ENCODE measurements around the gene BTBD16. TPM values are rescaled to one million over a fixed set of nuclear protein-coding genes. Genes with fewer than 3 reads are reported as not detected.

Gene BTBD16
- total and polyA plus RNA-seq, 3 donors from 2014 or later, result 4.9 to 21.3 (median 5.3) TPM

DNA sequence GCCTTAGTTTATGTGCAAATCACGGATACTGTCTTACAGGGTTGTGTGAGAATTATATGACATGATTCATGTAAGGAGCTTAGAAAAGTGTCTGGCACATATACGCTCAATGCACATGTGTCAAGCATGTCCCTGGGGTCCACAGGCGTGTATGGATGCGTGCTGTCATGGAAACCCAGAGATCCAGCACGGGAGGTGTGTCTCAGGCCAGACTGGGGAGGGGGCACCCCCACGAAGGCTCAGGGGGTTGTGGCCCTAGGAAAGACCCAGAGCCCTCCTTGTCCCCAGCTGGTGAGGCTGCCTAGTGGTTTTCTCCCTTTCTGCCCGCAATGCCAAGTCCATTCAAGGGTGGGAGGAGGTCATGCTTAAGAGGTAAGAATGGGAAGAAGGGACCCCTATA is 9.1 kb downstream of the BTBD16 start:
- no peaks in the 10 kb centered on the region for H3K36me3 ChIP-seq (ENCODE audit: low read depth, missing control alignments)
- TF ChIP-seq, protein P1, sequence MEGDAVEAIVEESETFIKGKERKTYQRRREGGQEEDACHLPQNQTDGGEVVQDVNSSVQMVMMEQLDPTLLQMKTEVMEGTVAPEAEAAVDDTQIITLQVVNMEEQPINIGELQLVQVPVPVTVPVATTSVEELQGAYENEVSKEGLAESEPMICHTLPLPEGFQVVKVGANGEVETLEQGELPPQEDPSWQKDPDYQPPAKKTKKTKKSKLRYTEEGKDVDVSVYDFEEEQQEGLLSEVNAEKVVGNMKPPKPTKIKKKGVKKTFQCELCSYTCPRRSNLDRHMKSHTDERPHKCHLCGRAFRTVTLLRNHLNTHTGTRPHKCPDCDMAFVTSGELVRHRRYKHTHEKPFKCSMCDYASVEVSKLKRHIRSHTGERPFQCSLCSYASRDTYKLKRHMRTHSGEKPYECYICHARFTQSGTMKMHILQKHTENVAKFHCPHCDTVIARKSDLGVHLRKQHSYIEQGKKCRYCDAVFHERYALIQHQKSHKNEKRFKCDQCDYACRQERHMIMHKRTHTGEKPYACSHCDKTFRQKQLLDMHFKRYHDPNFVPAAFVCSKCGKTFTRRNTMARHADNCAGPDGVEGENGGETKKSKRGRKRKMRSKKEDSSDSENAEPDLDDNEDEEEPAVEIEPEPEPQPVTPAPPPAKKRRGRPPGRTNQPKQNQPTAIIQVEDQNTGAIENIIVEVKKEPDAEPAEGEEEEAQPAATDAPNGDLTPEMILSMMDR (IDR thresholded peaks at IDR 0.05), result no peak
- no peak for TF ChIP-seq POLR2A (IDR thresholded peaks at IDR 0.05)
- H3K9me3 ChIP-seq, result no peaks in the 10 kb centered on the region
- intact Hi-C loops (cut with DNase I; ENCODE audit: low total_unique reads), result no loop called here
- H3K27ac ChIP-seq, result no peak overlapping the region
- no peak overlapping the region for H3K4me3 ChIP-seq
- H3K27me3 ChIP-seq, result no peaks in the 10 kb centered on the region
- no peaks in the 10 kb centered on the region for H3K4me1 ChIP-seq
- DNase-seq, result no peak
- 80 to 86% methylated on average over 7 of the region's 7 CpGs for WGBS, 2 donors

DNA sequence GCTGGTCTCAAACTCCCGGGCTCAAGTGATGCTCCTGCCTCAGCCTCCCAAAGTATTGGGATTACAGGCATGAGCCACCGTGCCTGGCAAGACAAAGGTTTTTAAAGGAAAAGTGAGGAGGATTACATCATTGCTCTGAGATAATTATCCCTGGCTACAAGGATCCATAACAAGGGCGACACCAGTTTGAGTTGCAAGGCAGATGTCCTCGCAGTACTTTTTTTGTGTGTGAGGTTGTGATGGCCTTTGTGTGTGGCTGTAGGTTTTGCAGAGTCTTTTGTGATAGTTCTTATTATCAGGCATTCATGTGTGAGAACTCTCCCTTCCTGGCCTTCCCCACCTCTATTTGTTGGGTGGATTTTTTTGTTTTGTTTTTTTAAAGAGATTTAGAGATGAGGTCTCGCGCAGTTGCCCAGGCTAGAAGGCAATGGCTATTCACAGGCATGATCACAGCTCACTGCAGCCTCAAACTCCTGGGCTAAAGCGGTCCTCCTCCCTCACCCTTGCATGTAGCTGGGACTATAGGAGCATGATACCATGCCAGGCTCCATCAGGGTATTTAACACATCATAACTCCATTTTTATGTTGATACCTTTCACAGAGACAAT is 10.0 kb downstream of the BTBD16 start:
- Histone ChIP-seq H3K27me3 (no peaks in the 10 kb centered on the region), H3K4me3 (no peak overlapping the region), H3K27ac (no peak overlapping the region), H3K4me1 (no peaks in the 10 kb centered on the region), H3K9me3 (no peaks in the 10 kb centered on the region), H3K36me3 (ENCODE audit: low read depth, missing control alignments) (no peaks in the 10 kb centered on the region)
- whole genome bisulfite sequencing, 2 donors, result 93 to 96% methylated on average over 7 of the region's 7 CpGs
- intact Hi-C loops (cut with DNase I; ENCODE audit: low total_unique reads), result no loop called here
- TF ChIP-seq, protein P1 (IDR thresholded peaks at IDR 0.05), result no peak
- no peak for TF ChIP-seq POLR2A (IDR thresholded peaks at IDR 0.05)
- DNase-seq, result no peak

DNA sequence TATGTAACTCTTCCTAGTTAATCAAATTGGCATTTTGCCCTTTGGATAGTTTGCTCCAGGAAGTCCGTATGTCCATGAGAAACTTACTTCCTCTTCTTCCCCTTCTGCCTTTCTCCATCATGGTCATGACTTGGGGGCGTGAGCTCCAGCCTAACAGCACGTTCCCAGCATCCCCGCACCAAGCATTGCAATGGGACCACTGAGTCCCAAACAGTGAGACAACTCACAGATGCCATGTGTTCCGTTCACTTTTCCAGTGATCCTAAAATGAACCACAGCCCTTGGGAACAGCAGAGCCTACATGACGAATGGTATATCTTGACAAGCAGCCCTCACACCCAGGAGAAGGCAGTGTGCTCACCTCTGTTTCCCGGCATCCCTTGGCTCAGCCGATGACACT is 10.7 kb downstream of the BTBD16 start:
- WGBS, 2 donors, result 86 to 93% methylated on average over 8 of the region's 8 CpGs

DNA sequence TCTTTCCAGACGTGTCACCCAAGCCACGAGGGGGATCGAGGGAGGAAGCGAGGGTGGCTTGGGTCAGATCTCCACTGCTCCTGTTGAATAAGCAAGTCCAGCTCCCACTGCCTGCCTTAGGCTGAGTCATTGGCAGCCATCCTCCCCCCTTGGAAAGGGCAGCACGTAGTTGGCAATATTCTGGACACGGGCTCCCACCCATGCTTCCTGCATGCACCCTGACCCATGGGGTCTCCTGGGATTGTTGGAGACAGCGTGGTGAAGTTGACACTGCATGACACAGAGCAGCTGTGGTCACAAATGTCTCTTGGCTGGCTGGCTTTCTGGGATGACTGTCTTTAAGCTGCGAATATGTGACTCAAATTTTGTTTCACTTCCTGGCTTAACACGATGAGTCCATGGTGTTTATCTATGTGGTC is 11.2 kb downstream of the BTBD16 start:
- H3K27ac ChIP-seq, result no peak overlapping the region
- H3K4me1 ChIP-seq, result no peaks in the 10 kb centered on the region
- 80 to 87% methylated on average over 9 of the region's 9 CpGs for WGBS, 2 donors
- H3K4me3 ChIP-seq, result no peak overlapping the region
- no peaks in the 10 kb centered on the region for H3K27me3 ChIP-seq
- no peaks in the 10 kb centered on the region for H3K9me3 ChIP-seq
- intact Hi-C loops (cut with DNase I; ENCODE audit: low total_unique reads), result no loop called here
- no peak for DNase-seq
- no peaks in the 10 kb centered on the region for H3K36me3 ChIP-seq (ENCODE audit: low read depth, missing control alignments)
- TF ChIP-seq, protein P1 (IDR thresholded peaks at IDR 0.05), result no peak
- TF ChIP-seq POLR2A (IDR thresholded peaks at IDR 0.05), result no peak

More for the DNA sequence above, 10.7 kb downstream of the BTBD16 start:
- intact Hi-C loops (cut with DNase I; ENCODE audit: low total_unique reads), result no loop called here
- Histone ChIP-seq H3K4me3 (no peak overlapping the region), H3K27me3 (no peaks in the 10 kb centered on the region), H3K36me3 (ENCODE audit: low read depth, missing control alignments) (no peaks in the 10 kb centered on the region), H3K9me3 (no peaks in the 10 kb centered on the region), H3K27ac (no peak overlapping the region), H3K4me1 (no peaks in the 10 kb centered on the region)
- TF ChIP-seq POLR2A (IDR thresholded peaks at IDR 0.05), result no peak
- TF ChIP-seq, protein P1 (IDR thresholded peaks at IDR 0.05), result no peak
- DNase-seq, result no peak

DNA sequence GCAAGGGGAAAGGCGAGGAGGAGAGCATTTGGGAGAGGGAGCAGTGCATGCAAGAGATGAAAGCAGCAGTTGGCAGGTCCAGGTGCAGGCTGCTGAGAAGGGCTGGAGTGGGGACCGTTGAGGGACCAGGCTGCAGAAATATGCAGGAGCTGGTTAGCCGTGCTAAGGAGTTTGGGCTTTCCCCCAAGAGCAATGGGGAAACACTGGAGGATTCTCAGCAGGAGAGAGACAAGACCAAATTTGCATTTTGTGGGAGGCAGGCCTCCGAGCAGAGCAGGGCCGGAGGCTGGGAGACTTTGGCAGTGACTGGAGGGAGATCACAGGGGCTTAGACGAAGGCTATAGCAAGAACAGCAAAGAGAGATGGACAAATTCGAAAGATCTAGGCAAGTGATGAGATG is 11.8 kb downstream of the BTBD16 start:
- WGBS, 2 donors, result 82 to 87% methylated on average over 7 of the region's 7 CpGs

More for the DNA sequence above, 11.8 kb downstream of the BTBD16 start:
- no peak overlapping the region for H3K27ac ChIP-seq
- intact Hi-C loops (cut with DNase I; ENCODE audit: low total_unique reads), result no loop called here
- TF ChIP-seq, protein P1 (IDR thresholded peaks at IDR 0.05), result no peak
- no peak for TF ChIP-seq POLR2A (IDR thresholded peaks at IDR 0.05)
- no peaks in the 10 kb centered on the region for H3K27me3 ChIP-seq
- H3K4me1 ChIP-seq, result no peaks in the 10 kb centered on the region
- no peak overlapping the region for H3K4me3 ChIP-seq
- no peaks in the 10 kb centered on the region for H3K9me3 ChIP-seq
- H3K36me3 ChIP-seq (ENCODE audit: low read depth, missing control alignments), result no peaks in the 10 kb centered on the region
- no peak for DNase-seq

Measured in testis (tissue), 3 donors.